ENCODE results near the gene ATG101.

Gene ATG101

GRCh38 chr12:52058631-52059361, 11.0 kb upstream of the ATG101 start:
- DNase-seq, result peak; percentile 33

GRCh38 chr12:52059582-52060497, 9.9 kb upstream of the ATG101 start:
- DNase-seq, result peak; percentile 70

GRCh38 chr12:52060498-52061177, 9.1 kb upstream of the ATG101 start:
- DNase-seq, result peak; percentile 40

- DNase-seq, result no peak
These were observed 8.2 kb upstream of the ATG101 start for GRCh38 chr12:52061470-52062166.

DNA sequence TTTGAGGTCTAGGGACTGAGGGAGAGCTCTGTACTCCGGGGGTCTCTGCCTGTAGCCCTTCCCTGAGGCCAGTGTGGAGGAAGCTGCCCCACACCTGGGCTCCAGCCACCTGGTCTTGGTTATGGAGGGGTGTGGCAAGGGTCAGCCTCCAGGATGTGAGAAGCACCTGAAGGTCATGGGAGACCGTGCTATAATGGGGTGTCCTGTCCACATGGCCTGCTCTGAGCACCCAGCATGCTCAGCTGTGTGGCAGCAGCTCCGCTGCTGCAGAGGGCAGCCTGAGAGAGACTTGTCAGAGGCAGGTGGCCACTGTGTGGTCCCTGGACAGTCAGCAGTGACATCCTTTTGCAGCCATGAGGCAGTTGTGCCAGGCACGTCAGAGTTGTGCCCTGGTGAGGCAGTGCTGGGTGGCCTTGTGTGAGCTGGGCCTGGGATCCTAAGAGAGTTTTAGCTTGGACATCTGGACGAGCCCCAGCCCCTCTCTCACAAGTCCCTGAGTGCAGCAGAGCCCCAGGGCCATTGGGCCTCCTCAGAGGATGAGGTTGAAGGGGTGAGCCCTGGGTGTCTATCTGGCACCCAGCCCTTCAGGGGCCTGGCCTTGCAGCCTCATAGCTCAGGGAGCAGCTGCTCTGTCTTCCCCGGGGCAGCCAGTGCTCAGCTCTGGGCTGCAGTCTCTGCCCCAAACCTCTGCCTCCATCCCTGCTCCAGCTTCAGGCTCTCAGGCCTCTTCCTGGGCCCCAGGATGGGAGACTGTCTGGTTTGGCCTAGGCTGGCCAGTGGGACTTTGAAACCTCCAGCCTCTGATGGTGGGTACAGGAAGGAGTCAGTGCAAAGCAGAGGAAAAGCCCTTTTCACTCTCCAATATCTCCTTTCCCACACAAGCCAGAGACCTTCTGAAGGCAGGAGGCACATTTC, 7.4 kb upstream of the ATG101 start:
- no peak for DNase-seq

GRCh38 chr12:52063082-52063924, 6.5 kb upstream of the ATG101 start:
- no peak for DNase-seq

DNA sequence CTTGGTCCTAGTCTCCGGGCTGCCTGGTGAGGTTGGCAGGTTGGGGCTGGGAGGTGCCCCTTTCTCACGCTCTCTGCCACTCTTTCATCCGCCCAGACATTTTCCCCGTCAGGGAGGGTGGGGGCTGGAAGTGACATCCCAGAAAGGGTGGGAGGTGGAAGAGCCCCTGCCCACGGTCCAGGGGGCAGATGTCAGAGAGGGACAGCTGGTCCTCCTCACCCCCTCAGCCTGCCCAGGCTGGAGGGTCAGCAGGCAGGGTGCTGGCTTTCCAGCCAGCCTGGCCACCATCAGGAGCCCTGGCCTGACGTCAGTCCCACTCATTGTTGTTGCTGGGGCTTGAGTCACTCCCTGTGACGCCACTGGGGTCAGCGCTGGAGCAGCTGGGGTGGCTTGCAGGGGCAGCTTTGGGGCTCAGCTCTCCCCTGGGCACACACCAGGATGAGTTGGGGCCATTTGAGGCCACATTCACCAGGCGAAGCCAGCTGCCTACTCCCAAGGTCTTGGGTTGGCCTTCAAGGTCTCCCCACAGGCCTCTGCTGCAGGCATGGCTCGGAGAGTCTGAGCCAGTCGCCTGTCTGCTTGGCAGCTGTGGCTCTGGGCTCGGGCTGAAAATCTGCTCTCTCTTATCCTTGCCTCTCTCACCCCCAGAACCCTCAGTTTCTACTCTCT, 5.7 kb upstream of the ATG101 start:
- DNase-seq, result no peak

- no peak for DNase-seq
These were observed 3.3 kb upstream of the ATG101 start for GRCh38 chr12:52066346-52067080.

DNA sequence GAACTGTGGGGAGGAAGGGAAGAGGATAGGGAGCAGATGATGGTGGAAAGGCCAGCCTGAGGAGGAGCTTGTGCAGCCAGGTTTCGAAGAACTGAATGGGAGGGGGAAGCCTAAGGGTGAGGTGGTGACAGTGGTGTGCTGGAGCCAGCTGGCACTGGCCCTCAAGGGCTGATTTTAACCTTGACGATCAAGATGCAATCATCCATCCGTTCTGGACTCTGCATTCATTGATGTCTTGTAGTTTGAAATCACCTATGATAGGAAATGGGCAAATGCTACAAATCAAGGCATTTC, 2.8 kb upstream of the ATG101 start:
- no peak for DNase-seq

DNA sequence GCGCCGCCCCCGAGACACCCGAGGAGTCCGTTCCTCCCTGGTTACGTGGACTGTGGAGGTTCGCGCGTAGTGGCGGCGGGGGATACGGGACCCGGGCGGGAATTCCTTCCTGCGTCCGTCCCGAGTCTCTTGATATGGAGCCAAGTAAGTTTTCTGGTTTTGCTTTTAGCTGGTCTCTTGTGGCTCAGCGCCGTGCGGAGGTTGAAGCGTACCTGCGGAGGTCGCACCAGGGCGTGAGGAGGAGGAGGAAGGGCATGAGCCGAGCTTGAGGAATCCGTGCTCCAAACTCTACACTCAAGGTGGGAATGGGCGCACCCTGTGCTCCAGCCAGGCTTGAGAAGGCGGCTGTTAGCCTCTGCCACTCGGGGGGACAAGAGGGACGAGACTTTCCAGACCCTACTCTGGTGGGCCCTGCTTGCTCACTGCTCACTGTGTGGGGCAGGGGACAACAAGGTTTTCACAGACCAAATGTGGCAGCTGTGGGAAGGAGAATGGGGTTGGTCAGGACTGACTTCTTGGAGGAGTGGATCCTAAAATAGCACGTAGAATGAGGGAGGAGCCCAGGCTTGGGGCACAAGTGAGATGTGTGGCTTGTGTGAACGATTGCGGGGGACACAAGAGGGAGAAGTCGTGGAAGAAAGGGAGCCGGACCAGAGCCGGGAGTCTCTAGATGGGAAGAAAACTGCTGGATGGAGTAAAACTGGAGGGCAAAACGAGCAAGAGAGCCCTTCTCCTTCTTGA, 577 bp downstream of the ATG101 start:
- no peak for DNase-seq

DNA sequence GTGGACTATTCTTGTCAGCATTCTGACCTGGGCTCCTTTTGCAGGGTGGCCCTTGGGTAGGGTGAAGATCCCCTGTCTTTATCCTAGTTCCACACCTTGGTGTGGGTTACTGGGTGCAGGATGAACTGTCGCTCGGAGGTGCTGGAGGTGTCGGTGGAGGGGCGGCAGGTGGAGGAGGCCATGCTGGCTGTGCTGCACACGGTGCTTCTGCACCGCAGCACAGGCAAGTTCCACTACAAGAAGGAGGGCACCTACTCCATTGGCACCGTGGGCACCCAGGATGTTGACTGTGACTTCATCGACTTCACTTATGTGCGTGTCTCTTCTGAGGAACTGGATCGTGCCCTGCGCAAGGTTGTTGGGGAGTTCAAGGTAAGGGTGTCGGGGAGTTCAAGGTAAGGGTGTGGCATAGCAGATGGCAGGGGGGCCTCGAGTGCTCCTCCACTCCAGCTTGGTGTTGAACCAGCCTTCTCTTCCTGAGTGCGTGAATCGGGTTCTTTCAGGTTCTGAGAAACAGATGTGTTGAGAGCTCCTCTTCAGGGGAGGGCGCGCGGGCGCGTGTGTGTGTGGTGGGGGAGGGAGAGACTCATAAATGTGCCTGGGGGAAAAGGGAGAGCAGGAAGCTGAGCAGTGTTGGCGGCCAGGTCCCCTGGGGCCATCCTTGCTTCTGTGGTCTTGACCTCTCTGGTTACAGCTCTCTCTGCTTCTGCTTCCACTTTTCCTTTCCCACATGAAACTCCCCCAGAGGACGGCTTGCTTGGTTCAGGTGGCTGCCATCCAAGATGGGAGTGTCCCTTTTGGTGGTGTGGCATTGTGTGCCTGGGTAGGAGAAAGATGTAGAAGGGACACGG, 4.0 kb downstream of the ATG101 start:
- no peak for DNase-seq

DNA sequence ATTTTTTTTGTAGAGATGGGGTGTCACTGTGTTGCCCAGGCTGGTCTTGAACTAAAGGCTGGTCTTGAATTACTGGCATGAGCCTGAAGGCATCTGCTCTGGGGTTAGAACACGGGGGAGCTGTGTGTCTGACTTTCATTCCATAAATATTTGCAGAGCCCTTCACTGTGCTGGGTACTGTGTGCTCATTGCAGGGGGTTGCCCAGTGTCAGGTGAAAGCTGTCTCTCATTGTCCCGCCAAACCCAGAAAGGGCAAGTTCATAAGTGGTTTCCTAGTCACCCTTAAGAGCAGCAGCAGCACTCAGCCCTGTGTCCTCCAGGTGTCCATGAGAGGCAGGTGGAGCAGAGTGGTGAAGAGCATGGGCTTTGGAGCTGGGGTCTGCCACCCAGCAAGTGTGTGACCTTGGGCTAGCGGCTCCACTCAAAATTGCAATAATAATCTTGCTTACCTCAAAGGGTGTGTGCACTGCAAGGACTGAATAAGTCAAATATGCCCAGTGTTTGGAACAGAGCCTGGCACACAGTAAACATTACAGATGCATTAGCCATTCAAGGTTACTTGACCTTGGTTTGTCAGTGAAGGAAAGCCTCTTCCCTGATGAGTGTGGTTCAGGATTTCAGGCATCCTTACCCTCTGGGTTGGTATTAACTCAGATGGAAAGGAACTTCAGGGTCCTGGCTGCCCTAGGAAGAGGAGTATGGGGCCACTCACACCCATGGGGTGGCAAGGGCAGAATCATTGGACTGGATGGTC, 5.4 kb downstream of the ATG101 start:
- DNase-seq, result no peak

- DNase-seq, result no peak
These were observed 7.0 kb downstream of the ATG101 start for GRCh38 chr12:52076811-52077210.

DNA sequence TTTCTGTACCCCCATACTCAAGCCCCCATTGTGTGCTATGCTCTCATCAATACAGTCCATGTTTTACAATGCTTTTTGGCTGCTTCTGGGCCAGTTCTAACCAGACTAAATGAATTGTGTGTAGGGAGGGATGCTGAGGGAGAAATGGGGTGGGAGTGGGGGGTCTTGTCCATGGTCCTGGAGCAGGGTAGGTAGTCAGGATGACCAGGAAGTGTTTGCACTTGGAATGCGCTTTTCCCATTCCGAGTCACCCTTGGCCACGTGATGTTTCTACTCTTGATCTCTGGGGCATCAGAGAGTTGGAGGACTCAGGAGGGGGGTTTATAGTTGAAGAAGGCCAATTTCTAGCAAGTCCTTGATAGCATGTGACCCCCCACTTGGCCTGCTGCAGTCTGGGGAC, 8.5 kb downstream of the ATG101 start:
- DNase-seq, result no peak

- DNase-seq, result no peak
These were observed 10.0 kb downstream of the ATG101 start, which contains the start of gene SMIM41 for GRCh38 chr12:52079576-52080402. TSS of gene SMIM41 (plus strand) at chr12:52079704. CDS start at chr12:52079780, 76 bp downstream.
